Cardiac muscle cell (in vitro differentiated cells and primary cell): ENCODE data around the gene CCDC183. TPM values are rescaled to one million over a fixed set of nuclear protein-coding genes. Genes with fewer than 3 reads are reported as not detected.
A peak's percentile ranks its signal among the peaks of the same experiment; 100 is the strongest.

Experiments used
- DNase-seq, 2 donors: peaks; one replicate each; pipeline versions ENCODE4 v3.0.0 to v3.0.0-alpha.2; 2010 to 2017; ENCODE audit warnings: low read depth in 1 of 2, low spot score in 1 of 2
- H3K27ac ChIP-seq: fragments of 200-600 bp; sonication (generic); 2 replicates; pipeline ENCODE4 v1.5.1; 2016
- H3K27me3 ChIP-seq: fragments of 200-600 bp; sonication (generic); 2 replicates; pipeline ENCODE4 v1.6.0; 2016; ENCODE audit warnings: control low read depth
- H3K36me3 ChIP-seq: fragments of 200-600 bp; sonication (generic); 2 replicates; pipeline ENCODE4 v1.5.1; 2016; ENCODE audit warnings: control low read depth
- H3K4me1 ChIP-seq: fragments of 200-600 bp; sonication (generic); 2 replicates; pipeline ENCODE4 v1.8.1; 2017; ENCODE audit warnings: low read depth, mild to moderate bottlenecking, mixed run types
- H3K4me3 ChIP-seq: fragments of 200-600 bp; sonication (generic); 2 replicates; pipeline ENCODE4 v1.5.1; 2016; ENCODE audit warnings: mild to moderate bottlenecking
- H3K9me3 ChIP-seq: fragments of 200-600 bp; sonication (generic); 2 replicates; pipeline ENCODE4 v1.5.1; 2017; ENCODE audit warnings: low read depth, mild to moderate bottlenecking, control low read depth
- CTCF ChIP-seq: IDR thresholded peaks from 2 replicates; pipeline ENCODE4 v1.5.1; 2012; ENCODE audit warnings: low read depth, mild to moderate bottlenecking, low read length
- polyA plus RNA-seq: library from polyadenylated mRNA; unstranded; fragments of >200 nt; fragmentation: Nextera tagmentation; extraction: Ambion mirVana; gene quantifications from 2 replicates; pipeline ENCODE4 v1.2.1, GENCODE V29; 2016
- total RNA-seq: library from RNA; depleted of rRNA; stranded (reverse); fragments of >200 nt; gene quantifications from 2 replicates; pipeline ENCODE4 v1.2.3, GENCODE V29; 2016

CCDC183 gene
- total and polyA plus RNA-seq, 2 experiments from 2014 or later, result 43.1 to 49.3 TPM

GRCh38 chr9:136847088-136847825 lies 51.1 kb downstream of the CCDC183 start:
- peak overlapping the region; percentile 62 for H3K4me3 ChIP-seq
- H3K27me3 ChIP-seq, result no peaks in the 10 kb centered on the region
- peak; percentile 74 to 80 for DNase-seq
- no peaks in the 10 kb centered on the region for H3K9me3 ChIP-seq
- peaks cover 9% of the 10 kb centered on the region for H3K36me3 ChIP-seq
- H3K27ac ChIP-seq, result peak overlapping the region; percentile 90
- H3K4me1 ChIP-seq, result peaks cover 11% of the 10 kb centered on the region
- TF ChIP-seq CTCF, result no peak

GRCh38 chr9:136847826-136848392 lies 51.8 kb downstream of the CCDC183 start:
- Histone ChIP-seq H3K27me3 (no peaks in the 10 kb centered on the region), H3K4me1 (peaks cover 11% of the 10 kb centered on the region), H3K36me3 (peaks cover 9% of the 10 kb centered on the region), H3K27ac (peak overlapping the region; percentile 90), H3K9me3 (no peaks in the 10 kb centered on the region), H3K4me3 (peak overlapping the region; percentile 62)
- TF ChIP-seq CTCF, result no peak
- DNase-seq, result peak; percentile 90 to 91

GRCh38 chr9:136848393-136849037 lies 52.4 kb downstream of the CCDC183 start:
- no peak for TF ChIP-seq CTCF
- H3K36me3 ChIP-seq, result peaks cover 9% of the 10 kb centered on the region

GRCh38 chr9:136849038-136849959 lies 53.2 kb downstream of the CCDC183 start, which contains the start of gene PHPT1:
Gene PHPT1, plus strand, starts transcription at chr9:136849409. Its CDS starts 22 bp downstream, at chr9:136849431.
- peak within 1 kb of the TSS; percentile 62 for H3K4me3 ChIP-seq
- H3K4me1 ChIP-seq, result peaks cover 5% of the 10 kb centered on the region
- DNase-seq, result peak; percentile 99 to 100
- no peak for TF ChIP-seq CTCF
- H3K27me3 ChIP-seq, result no peaks in the 10 kb centered on the region
- peak within 1 kb of the TSS; percentile 90 for H3K27ac ChIP-seq
- no peaks in the 10 kb centered on the region for H3K9me3 ChIP-seq
- H3K36me3 ChIP-seq, result peaks cover 9% of the 10 kb centered on the region

More at GRCh38 chr9:136848393-136849037, 52.4 kb downstream of the CCDC183 start:
- peaks cover 5% of the 10 kb centered on the region for H3K4me1 ChIP-seq
- H3K27ac ChIP-seq, result peak overlapping the region; percentile 90
- no peaks in the 10 kb centered on the region for H3K27me3 ChIP-seq
- H3K9me3 ChIP-seq, result no peaks in the 10 kb centered on the region
- H3K4me3 ChIP-seq, result peak overlapping the region; percentile 62
- peak; percentile 16 to 64 for DNase-seq
